ENCODE data around the gene CPVL.

The CPVL gene

GRCh38 chr7:28979776-28980175, 166.6 kb downstream of the CPVL start:
- DNase-seq: no peak
- TF ChIP-seq GATA1 (IDR thresholded peaks at IDR 0.05; ENCODE audit: low read depth, low read length) (no peak), POLR2A (IDR thresholded peaks at IDR 0.05; ENCODE audit: low read length) (no peak)

GRCh38 chr7:28977881-28978280, 168.5 kb downstream of the CPVL start:
- no peak for DNase-seq
- TF ChIP-seq POLR2A (IDR thresholded peaks at IDR 0.05; ENCODE audit: low read length) (no peak), GATA1 (IDR thresholded peaks at IDR 0.05; ENCODE audit: low read depth, low read length) (no peak)

- no peak for DNase-seq
- TF ChIP-seq GATA1 (IDR thresholded peaks at IDR 0.05; ENCODE audit: low read depth, low read length) (no peak), POLR2A (IDR thresholded peaks at IDR 0.05; ENCODE audit: low read length) (no peak)
Measured at GRCh38 chr7:28976022-28976421, 170.3 kb downstream of the CPVL start.

- no peak for DNase-seq
- no peak for TF ChIP-seq POLR2A (IDR thresholded peaks at IDR 0.05; ENCODE audit: low read length)
- no peak for TF ChIP-seq GATA1 (IDR thresholded peaks at IDR 0.05; ENCODE audit: low read depth, low read length)
Measured at GRCh38 chr7:28973591-28973990, 172.7 kb downstream of the CPVL start.

- DNase-seq: no peak
- no peak for TF ChIP-seq POLR2A (IDR thresholded peaks at IDR 0.05; ENCODE audit: low read length)
- no peak for TF ChIP-seq GATA1 (IDR thresholded peaks at IDR 0.05; ENCODE audit: low read depth, low read length)
Measured at GRCh38 chr7:28964056-28964455, 182.3 kb downstream of the CPVL start.

GRCh38 chr7:28961972-28962371, 184.4 kb downstream of the CPVL start:
- TF ChIP-seq POLR2A (IDR thresholded peaks at IDR 0.05; ENCODE audit: low read length) (no peak), GATA1 (IDR thresholded peaks at IDR 0.05; ENCODE audit: low read depth, low read length) (no peak)
- DNase-seq: no peak

GRCh38 chr7:28960071-28960840, 186.1 kb downstream of the CPVL start:
- DNase-seq: no peak
- TF ChIP-seq GATA1 (IDR thresholded peaks at IDR 0.05; ENCODE audit: low read depth, low read length) (no peak), POLR2A (IDR thresholded peaks at IDR 0.05; ENCODE audit: low read length) (no peak)

GRCh38 chr7:28958980-28959347, 187.4 kb downstream of the CPVL start:
- no peak for TF ChIP-seq GATA1 (IDR thresholded peaks at IDR 0.05; ENCODE audit: low read depth, low read length)
- TF ChIP-seq POLR2A (IDR thresholded peaks at IDR 0.05; ENCODE audit: low read length): no peak
- DNase-seq: no peak

GRCh38 chr7:28958235-28958979, 187.9 kb downstream of the CPVL start, which contains the start of gene TRIL:
Gene TRIL (minus strand): TSS chr7:28958330. CDS start chr7:28958046, 284 bp downstream.
- no peak for DNase-seq

GRCh38 chr7:28957751-28958234, 188.5 kb downstream of the CPVL start:
- TF ChIP-seq POLR2A (IDR thresholded peaks at IDR 0.05; ENCODE audit: low read length) (no peak), GATA1 (IDR thresholded peaks at IDR 0.05; ENCODE audit: low read depth, low read length) (no peak)
- DNase-seq: peak; percentile 14 to 28

More at GRCh38 chr7:28958235-28958979, 187.9 kb downstream of the CPVL start, which contains the start of gene TRIL:
- TF ChIP-seq GATA1 (IDR thresholded peaks at IDR 0.05; ENCODE audit: low read depth, low read length) (no peak), POLR2A (IDR thresholded peaks at IDR 0.05; ENCODE audit: low read length) (no peak)

- DNase-seq: peak; percentile 34 to 54
- TF ChIP-seq POLR2A (IDR thresholded peaks at IDR 0.05; ENCODE audit: low read length): no peak
- TF ChIP-seq GATA1 (IDR thresholded peaks at IDR 0.05; ENCODE audit: low read depth, low read length): no peak
Measured at GRCh38 chr7:28957064-28957750, 189.1 kb downstream of the CPVL start.

GRCh38 chr7:28956608-28957063, 189.7 kb downstream of the CPVL start:
- DNase-seq: peak; percentile 49 to 54

GRCh38 chr7:28955718-28956607, 190.4 kb downstream of the CPVL start:
- DNase-seq: peak; percentile 62 to 71
- no peak for TF ChIP-seq GATA1 (IDR thresholded peaks at IDR 0.05; ENCODE audit: low read depth, low read length)
- no peak for TF ChIP-seq POLR2A (IDR thresholded peaks at IDR 0.05; ENCODE audit: low read length)

More at GRCh38 chr7:28956608-28957063, 189.7 kb downstream of the CPVL start:
- TF ChIP-seq GATA1 (IDR thresholded peaks at IDR 0.05; ENCODE audit: low read depth, low read length) (no peak), POLR2A (IDR thresholded peaks at IDR 0.05; ENCODE audit: low read length) (no peak)

Measured in erythroblast (primary cell).